ENCODE measurements around the gene PRM1. TPM values are rescaled to one million over a fixed set of nuclear protein-coding genes. Genes with fewer than 3 reads are reported as not detected.

Gene PRM1
- total RNA-seq, 1 experiment from 2014 or later: not detected

- TF ChIP-seq CTCF (IDR thresholded peaks at IDR 0.05; ENCODE audit: unreplicated experiment): no peak
- intact Hi-C loops (cut with micrococcal nuclease; ENCODE audit: unreplicated experiment): no loop called here
- H3K4me3 Mint-ChIP-seq (ENCODE audit: low read depth, unreplicated experiment): no peak overlapping the region
- no peak overlapping the region for H3K27ac Mint-ChIP-seq (ENCODE audit: unreplicated experiment)
- DNase-seq: no peak
- H3K27me3 Mint-ChIP-seq (ENCODE audit: unreplicated experiment): no peaks in the 10 kb centered on the region
- CTCF ChIA-PET: interaction anchor here (0.6 to 1.2 kb wide), 2 partner anchors 33 to 51 kb away, joined by 3 to 4 read pairs; no protein-coding TSS in a partner anchor
- no peaks in the 10 kb centered on the region for H3K4me1 Mint-ChIP-seq (ENCODE audit: low read depth, unreplicated experiment)
- H3K9me3 Mint-ChIP-seq (ENCODE audit: low read depth, unreplicated experiment): no peaks in the 10 kb centered on the region
- no TSS peak for BruUV-seq (replicated peaks)
- no peaks in the 10 kb centered on the region for H3K36me3 Mint-ChIP-seq (ENCODE audit: insufficient read depth, unreplicated experiment)
These were observed 35.1 kb downstream of the PRM1 start for GRCh38 chr16:11245988-11246387.

GRCh38 chr16:11245222-11245737 lies 35.9 kb downstream of the PRM1 start:
- TF ChIP-seq CTCF (IDR thresholded peaks at IDR 0.05; ENCODE audit: unreplicated experiment): no peak

DNA sequence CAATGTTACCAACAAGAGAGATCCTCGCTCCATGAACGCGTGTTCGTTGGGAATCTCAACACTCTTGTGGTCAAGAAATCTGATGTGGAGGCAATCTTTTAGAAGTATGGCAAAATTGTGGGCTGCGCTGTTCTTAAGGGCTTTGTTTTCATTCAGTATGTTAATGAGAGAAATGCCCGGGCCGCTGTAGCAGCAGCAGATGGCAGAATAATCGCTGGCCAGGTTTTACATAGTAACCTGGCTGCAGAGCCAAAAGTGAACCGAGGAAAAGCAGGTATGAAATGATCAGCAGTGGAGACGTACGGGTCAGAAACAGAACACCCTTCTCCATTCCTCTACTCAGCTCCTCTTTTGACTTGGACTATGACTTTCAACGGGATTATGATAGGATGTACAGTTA lies 38.5 kb downstream of the PRM1 start:
- no peaks in the 10 kb centered on the region for H3K4me1 Mint-ChIP-seq (ENCODE audit: low read depth, unreplicated experiment)
- no peak overlapping the region for H3K4me3 Mint-ChIP-seq (ENCODE audit: low read depth, unreplicated experiment)
- H3K27me3 Mint-ChIP-seq (ENCODE audit: unreplicated experiment): no peaks in the 10 kb centered on the region
- H3K9me3 Mint-ChIP-seq (ENCODE audit: low read depth, unreplicated experiment): no peaks in the 10 kb centered on the region
- H3K27ac Mint-ChIP-seq (ENCODE audit: unreplicated experiment): no peak overlapping the region
- CTCF ChIA-PET: no interaction called here
- no peak for TF ChIP-seq CTCF (IDR thresholded peaks at IDR 0.05; ENCODE audit: unreplicated experiment)
- no peak for DNase-seq
- no peaks in the 10 kb centered on the region for H3K36me3 Mint-ChIP-seq (ENCODE audit: insufficient read depth, unreplicated experiment)
- intact Hi-C loops (cut with micrococcal nuclease; ENCODE audit: unreplicated experiment): no loop called here
- no TSS peak for BruUV-seq (replicated peaks)

More at GRCh38 chr16:11245222-11245737, 35.9 kb downstream of the PRM1 start:
- no peak for DNase-seq
- H3K9me3 Mint-ChIP-seq (ENCODE audit: low read depth, unreplicated experiment): no peaks in the 10 kb centered on the region
- H3K27ac Mint-ChIP-seq (ENCODE audit: unreplicated experiment): no peak overlapping the region
- no peaks in the 10 kb centered on the region for H3K36me3 Mint-ChIP-seq (ENCODE audit: insufficient read depth, unreplicated experiment)
- no peak overlapping the region for H3K4me3 Mint-ChIP-seq (ENCODE audit: low read depth, unreplicated experiment)
- H3K4me1 Mint-ChIP-seq (ENCODE audit: low read depth, unreplicated experiment): no peaks in the 10 kb centered on the region
- CTCF ChIA-PET: no interaction called here
- H3K27me3 Mint-ChIP-seq (ENCODE audit: unreplicated experiment): no peaks in the 10 kb centered on the region
- intact Hi-C loops (cut with micrococcal nuclease; ENCODE audit: unreplicated experiment): no loop called here
- no TSS peak for BruUV-seq (replicated peaks)

GRCh38 chr16:11241480-11242204 lies 39.5 kb downstream of the PRM1 start:
- H3K36me3 Mint-ChIP-seq (ENCODE audit: insufficient read depth, unreplicated experiment): no peaks in the 10 kb centered on the region
- DNase-seq: no peak
- H3K4me1 Mint-ChIP-seq (ENCODE audit: low read depth, unreplicated experiment): no peaks in the 10 kb centered on the region
- H3K4me3 Mint-ChIP-seq (ENCODE audit: low read depth, unreplicated experiment): no peak overlapping the region
- BruUV-seq (replicated peaks): no TSS peak
- H3K27me3 Mint-ChIP-seq (ENCODE audit: unreplicated experiment): no peaks in the 10 kb centered on the region
- CTCF ChIA-PET: interaction anchor here (0.6 kb wide), 1 partner anchor 83 kb away, joined by 3 read pairs; no protein-coding TSS in a partner anchor
- no peaks in the 10 kb centered on the region for H3K9me3 Mint-ChIP-seq (ENCODE audit: low read depth, unreplicated experiment)
- TF ChIP-seq CTCF (IDR thresholded peaks at IDR 0.05; ENCODE audit: unreplicated experiment): no peak
- intact Hi-C loops (cut with micrococcal nuclease; ENCODE audit: unreplicated experiment): no loop called here
- H3K27ac Mint-ChIP-seq (ENCODE audit: unreplicated experiment): no peak overlapping the region
